GM12874 (cell line): ENCODE data around the gene KIAA1328.

ENCODE experiments used
- CTCF ChIP-seq: IDR thresholded peaks from 2 replicates; pipeline ENCODE4 v1.5.1; 2011; ENCODE audit warnings: low read depth, mild to moderate bottlenecking, control low read depth, low read length, moderate library complexity; ENCODE audit not compliant: insufficient read depth

KIAA1328 gene

GRCh38 chr18:37254973-37255372 lies 426.0 kb downstream of the KIAA1328 start:
- TF ChIP-seq CTCF = no peak

- TF ChIP-seq CTCF = no peak
These were observed 429.2 kb downstream of the KIAA1328 start for GRCh38 chr18:37258131-37258530.

GRCh38 chr18:37258819-37259218 lies 429.9 kb downstream of the KIAA1328 start:
- no peak for TF ChIP-seq CTCF

- TF ChIP-seq CTCF = no peak
These were observed 430.8 kb downstream of the KIAA1328 start for GRCh38 chr18:37259711-37260110.

GRCh38 chr18:37260367-37261093 lies 431.6 kb downstream of the KIAA1328 start:
- TF ChIP-seq CTCF = no peak

- TF ChIP-seq CTCF = no peak
These were observed 432.4 kb downstream of the KIAA1328 start for GRCh38 chr18:37261246-37261840.

- no peak for TF ChIP-seq CTCF
These were observed 433.1 kb downstream of the KIAA1328 start for GRCh38 chr18:37261988-37262387.
